GM23338 (cell line): Measurements from ENCODE around the gene PNMA5. TPM values are rescaled to one million over a fixed set of nuclear protein-coding genes. Genes with fewer than 3 reads are reported as not detected.

Experiments used
- ATAC-seq: fragments of 200-7000 bp; cut with Tn5 transposase; 3 replicates; pipeline ENCODE4 v1.9.1; 2020
- DNase-seq: peaks from one replicate; pipeline ENCODE4 v3.0.0-alpha.2; 2015; ENCODE audit warnings: low spot score
- H2AFZ ChIP-seq: fragments of 200-600 bp; sonication (generic); 2 replicates; pipeline ENCODE4 v1.8.0; 2016; ENCODE audit warnings: antibody characterized with exemption, mild to moderate bottlenecking, moderate library complexity
- H3F3A ChIP-seq: fragments of 200-600 bp; sonication (generic); replicated peaks from 2 replicates; pipeline ENCODE4 v1.8.0; 2017; ENCODE audit warnings: antibody characterized with exemption, mixed run types, low read depth
- H3K27ac ChIP-seq: fragments of 200-600 bp; sonication (generic); 2 replicates; pipeline ENCODE4 v1.6.1; 2016; ENCODE audit warnings: low read depth
- H3K27me3 ChIP-seq: fragments of 200-600 bp; sonication (generic); 2 replicates; pipeline ENCODE4 v1.8.0; 2016; ENCODE audit warnings: mild to moderate bottlenecking, mixed run types, moderate library complexity; ENCODE audit not compliant: insufficient read depth
- H3K36me3 ChIP-seq: fragments of 200-600 bp; sonication (generic); 2 replicates; pipeline ENCODE4 v1.8.0; 2016; ENCODE audit warnings: mild to moderate bottlenecking; ENCODE audit not compliant: insufficient read depth
- H3K4me1 ChIP-seq: fragments of 200-600 bp; sonication (generic); 2 replicates; pipeline ENCODE4 v1.8.0; 2016; ENCODE audit warnings: mild to moderate bottlenecking, moderate library complexity; ENCODE audit not compliant: insufficient read depth
- H3K4me2 ChIP-seq: fragments of 200-600 bp; sonication (generic); 2 replicates; pipeline ENCODE4 v1.7.1; 2017; ENCODE audit warnings: mixed run types
- H3K4me3 ChIP-seq: fragments of 200-600 bp; sonication (generic); 2 replicates; pipeline ENCODE4 v1.6.1; 2016; ENCODE audit warnings: mixed run types
- H3K79me2 ChIP-seq: fragments of 200-600 bp; sonication (generic); replicated peaks from 2 replicates; pipeline ENCODE4 v1.8.0; 2017; ENCODE audit warnings: mild to moderate bottlenecking; ENCODE audit not compliant: insufficient read depth
- H3K9me2 ChIP-seq: fragments of 200-600 bp; sonication (generic); 2 replicates; pipeline ENCODE4 v1.8.0; 2017; ENCODE audit not compliant: insufficient read depth
- H4K20me1 ChIP-seq: fragments of 200-600 bp; sonication (generic); replicated peaks from 2 replicates; pipeline ENCODE4 v1.8.0; 2017; ENCODE audit warnings: mild to moderate bottlenecking; ENCODE audit not compliant: insufficient read depth
- H3K27ac Mint-ChIP-seq: 2 replicates; pipeline ENCODE4 v1.8.0; 2020; ENCODE audit warnings: inconsistent platforms, mild to moderate bottlenecking, moderate library complexity, mixed read lengths
- H3K27me3 Mint-ChIP-seq: 3 replicates; pipeline ENCODE4 v1.8.0; 2022; ENCODE audit warnings: low read depth, mild to moderate bottlenecking, moderate library complexity, mixed read lengths, inconsistent platforms; ENCODE audit not compliant: insufficient read depth, poor library complexity
- H3K36me3 Mint-ChIP-seq: 3 replicates; pipeline ENCODE4 v1.8.0; 2021; ENCODE audit warnings: low read depth, mild to moderate bottlenecking, inconsistent platforms, moderate library complexity, mixed read lengths
- H3K4me1 Mint-ChIP-seq: 3 replicates; pipeline ENCODE4 v1.8.0; 2020; ENCODE audit warnings: mild to moderate bottlenecking, inconsistent platforms, mixed read lengths
- H3K4me3 Mint-ChIP-seq: 3 replicates; pipeline ENCODE4 v1.8.0; 2021; ENCODE audit warnings: moderate library complexity, mild to moderate bottlenecking, inconsistent platforms, mixed read lengths
- H3K9me3 Mint-ChIP-seq: 3 replicates; pipeline ENCODE4 v1.8.0; 2020; ENCODE audit warnings: moderate library complexity, mild to moderate bottlenecking, inconsistent platforms, mixed read lengths
- CREB1 ChIP-seq: fragments of 250-450 bp; sonication (Bioruptor Pico); IDR thresholded peaks from 2 replicates; pipeline ENCODE4 v1.5.0; 2020; ENCODE audit warnings: low read depth, mild to moderate bottlenecking, moderate library complexity
- CTCF ChIP-seq, 2 experiments: fragments of 200-600 bp in 1 of 2; sonication (generic) in 1 of 2; conservative IDR thresholded peaks; 2 replicates each; pipeline versions ENCODE4 v1.5.1 to v1.6.1; 2016 to 2017; ENCODE audit warnings: antibody characterized with exemption in 2 of 2, low read depth in 2 of 2, mild to moderate bottlenecking in 2 of 2, moderate library complexity in 1 of 2
- ETS1 ChIP-seq: IDR thresholded peaks from 2 replicates; pipeline ENCODE4 v1.6.1; 2016; ENCODE audit warnings: antibody characterized with exemption
- EZH2 ChIP-seq: fragments of 200-600 bp; sonication (generic); IDR thresholded peaks from one replicate; pipeline ENCODE4 v1.8.0; 2017; ENCODE audit warnings: antibody characterized with exemption, mild to moderate bottlenecking, low read depth; ENCODE audit not compliant: unreplicated experiment
- EZH2phosphoT487 ChIP-seq: fragments of 200-600 bp; sonication (generic); IDR thresholded peaks from one replicate; pipeline ENCODE4 v1.8.1; 2018; ENCODE audit warnings: antibody characterized with exemption; ENCODE audit not compliant: unreplicated experiment
- JUNB ChIP-seq: IDR thresholded peaks from one replicate; pipeline ENCODE4 v1.6.1; 2016; ENCODE audit warnings: antibody characterized with exemption; ENCODE audit not compliant: unreplicated experiment
- NANOG ChIP-seq: IDR thresholded peaks from 2 replicates; pipeline ENCODE4 v1.6.1; 2016; ENCODE audit warnings: antibody characterized with exemption, borderline replicate concordance
- POLR2AphosphoS5 ChIP-seq: IDR thresholded peaks from 2 replicates; pipeline ENCODE4 v1.6.1; 2016; ENCODE audit warnings: antibody characterized with exemption, low read depth
- REST ChIP-seq: IDR thresholded peaks from one replicate; pipeline ENCODE4 v1.6.1; 2018; ENCODE audit warnings: antibody characterized with exemption; ENCODE audit not compliant: unreplicated experiment
- STAT1 ChIP-seq: IDR thresholded peaks from one replicate; pipeline ENCODE4 v1.6.1; 2016; ENCODE audit warnings: antibody characterized with exemption; ENCODE audit not compliant: unreplicated experiment
- ZNF114 ChIP-seq: fragments of 250-450 bp; sonication (Bioruptor Pico); IDR thresholded peaks from 2 replicates; pipeline ENCODE4 v1.5.0; 2020; ENCODE audit warnings: mild to moderate bottlenecking, moderate library complexity
- ZNF331 ChIP-seq: fragments of 250-450 bp; sonication (Bioruptor Pico); IDR thresholded peaks from 2 replicates; pipeline ENCODE4 v1.5.0; 2020; ENCODE audit warnings: low read depth, mild to moderate bottlenecking, moderate library complexity
- ZNF462 ChIP-seq: fragments of 250-450 bp; sonication (Bioruptor Pico); IDR thresholded peaks from 2 replicates; pipeline ENCODE4 v1.5.0; 2020; ENCODE audit warnings: mild to moderate bottlenecking, moderate library complexity
- polyA plus RNA-seq: library from polyadenylated mRNA; unstranded; fragments of >200 nt; fragmentation: Nextera tagmentation; extraction: Ambion mirVana; gene quantifications from 2 replicates; pipeline ENCODE4 v1.2.1, GENCODE V29; 2016
- total RNA-seq: library from RNA; depleted of rRNA; stranded (reverse); fragments of >200 nt; shearing (Covaris generic); gene quantifications from 2 replicates; pipeline ENCODE4 v1.2.3, GENCODE V29; 2014

The PNMA5 gene
- total and polyA plus RNA-seq, 2 experiments from 2014 or later = 0.24 to 0.49 TPM

GRCh38 chrX:153029875-153030274 is 36.0 kb upstream of the PNMA5 start:
- H4K20me1 ChIP-seq = no peaks in the 10 kb centered on the region
- no peak for ATAC-seq
- no peaks in the 10 kb centered on the region for H3K79me2 ChIP-seq
- H3K27ac ChIP-seq = no peak overlapping the region
- no peak overlapping the region for H3K27ac Mint-ChIP-seq
- H3K4me1 ChIP-seq = no peaks in the 10 kb centered on the region
- H3F3A ChIP-seq = no peaks in the 10 kb centered on the region
- no peaks in the 10 kb centered on the region for H3K9me2 ChIP-seq
- no peak overlapping the region for H2AFZ ChIP-seq
- no peaks in the 10 kb centered on the region for H3K36me3 Mint-ChIP-seq
- H3K27me3 Mint-ChIP-seq = peaks cover 4% of the 10 kb centered on the region
- no peak for DNase-seq
- H3K4me3 ChIP-seq = no peak overlapping the region
- H3K4me3 Mint-ChIP-seq = no peak overlapping the region
- no peaks in the 10 kb centered on the region for H3K36me3 ChIP-seq
- TF ChIP-seq CTCF (conservative IDR thresholded peaks at IDR 0.05; ENCODE audit: low read depth in 2 of 2) = no peak
- no peak for TF ChIP-seq ZNF114 (CRISPR knock-in tag)
- no peak for TF ChIP-seq NANOG
- TF ChIP-seq JUNB = no peak
- TF ChIP-seq ETS1 = no peak
- no peak for TF ChIP-seq ZNF462 (CRISPR knock-in tag)
- no peak for TF ChIP-seq CREB1 (CRISPR knock-in tag)
- no peak for TF ChIP-seq REST
- no peak for TF ChIP-seq EZH2
- TF ChIP-seq POLR2AphosphoS5 = no peak
- TF ChIP-seq ZNF331 (CRISPR knock-in tag) = no peak
- TF ChIP-seq STAT1 = no peak
- TF ChIP-seq EZH2phosphoT487 = no peak
- H3K27me3 ChIP-seq = no peaks in the 10 kb centered on the region
- H3K4me1 Mint-ChIP-seq = no peaks in the 10 kb centered on the region
- H3K4me2 ChIP-seq = no peak overlapping the region
- no peaks in the 10 kb centered on the region; the same call in 2 of the 3 replicates for H3K9me3 Mint-ChIP-seq
